ENCODE measurements around the gene OR10A2.
"Not testable (repeated sequence)": the region's sequence is repeated elsewhere in the genome, so short reads cannot be mapped to it uniquely, and the experiment has no call there.

The OR10A2 gene

DNA sequence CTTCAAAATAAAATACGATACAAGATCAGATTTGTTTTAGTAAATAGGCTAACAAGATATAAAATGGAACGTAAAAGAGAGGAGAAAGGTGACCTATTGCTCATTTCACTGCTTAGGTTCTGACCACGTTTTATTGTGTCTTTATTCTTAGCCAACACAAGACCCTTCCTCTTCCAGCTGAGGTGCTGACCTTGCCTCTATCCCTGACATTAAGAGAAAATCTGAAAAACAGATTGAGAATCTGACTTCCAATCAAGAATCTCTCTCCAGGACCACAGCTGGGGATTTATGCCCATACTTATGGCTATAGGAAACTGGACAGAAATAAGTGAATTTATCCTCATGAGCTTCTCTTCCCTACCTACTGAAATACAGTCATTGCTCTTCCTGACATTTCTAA lies 17.5 kb upstream of the OR10A2 start, which contains the start of gene OR10A5:
Gene OR10A5, plus strand, starts transcription at position 301 of the 400 bp plus-strand sequence. Its CDS starts 0 bp downstream, at position 301.
- no peak within 1 kb of the TSS for H3K27ac Mint-ChIP-seq
- H3K9me3 Mint-ChIP-seq, result peaks cover 17% of the 10 kb centered on the region
- H3K36me3 Mint-ChIP-seq (ENCODE audit: low read depth), result peaks cover 3% of the 10 kb centered on the region
- H3K27me3 Mint-ChIP-seq (ENCODE audit: low read depth, poor library complexity), result no peaks in the 10 kb centered on the region
- no peak for DNase-seq
- peaks cover 9% of the 10 kb centered on the region for H3K4me1 Mint-ChIP-seq
- H3K4me3 Mint-ChIP-seq, result no peak within 1 kb of the TSS
- TF ChIP-seq, protein P1, sequence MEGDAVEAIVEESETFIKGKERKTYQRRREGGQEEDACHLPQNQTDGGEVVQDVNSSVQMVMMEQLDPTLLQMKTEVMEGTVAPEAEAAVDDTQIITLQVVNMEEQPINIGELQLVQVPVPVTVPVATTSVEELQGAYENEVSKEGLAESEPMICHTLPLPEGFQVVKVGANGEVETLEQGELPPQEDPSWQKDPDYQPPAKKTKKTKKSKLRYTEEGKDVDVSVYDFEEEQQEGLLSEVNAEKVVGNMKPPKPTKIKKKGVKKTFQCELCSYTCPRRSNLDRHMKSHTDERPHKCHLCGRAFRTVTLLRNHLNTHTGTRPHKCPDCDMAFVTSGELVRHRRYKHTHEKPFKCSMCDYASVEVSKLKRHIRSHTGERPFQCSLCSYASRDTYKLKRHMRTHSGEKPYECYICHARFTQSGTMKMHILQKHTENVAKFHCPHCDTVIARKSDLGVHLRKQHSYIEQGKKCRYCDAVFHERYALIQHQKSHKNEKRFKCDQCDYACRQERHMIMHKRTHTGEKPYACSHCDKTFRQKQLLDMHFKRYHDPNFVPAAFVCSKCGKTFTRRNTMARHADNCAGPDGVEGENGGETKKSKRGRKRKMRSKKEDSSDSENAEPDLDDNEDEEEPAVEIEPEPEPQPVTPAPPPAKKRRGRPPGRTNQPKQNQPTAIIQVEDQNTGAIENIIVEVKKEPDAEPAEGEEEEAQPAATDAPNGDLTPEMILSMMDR (IDR thresholded peaks at IDR 0.05), result no peak

DNA sequence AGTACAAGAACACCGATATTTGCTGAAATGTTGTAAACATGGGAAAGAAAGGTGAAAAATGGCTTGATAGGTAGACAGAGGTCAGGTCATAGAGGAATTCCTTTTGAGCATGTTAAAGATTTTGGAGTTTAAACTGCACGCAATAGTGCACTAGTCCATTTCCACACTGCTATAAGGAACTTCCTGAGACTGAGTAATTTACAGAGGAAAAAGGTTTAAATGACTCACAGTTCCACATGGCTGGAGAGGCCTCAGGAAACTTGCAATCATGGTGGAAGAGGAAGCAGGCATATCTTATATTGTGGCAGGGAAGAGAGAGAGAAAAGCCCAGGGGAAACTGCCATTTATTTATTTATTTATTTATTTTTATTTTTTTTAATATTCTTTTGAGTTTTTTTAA lies 12.3 kb upstream of the OR10A2 start:
- TF ChIP-seq, protein P1 (IDR thresholded peaks at IDR 0.05), result no peak
- Mint-ChIP-seq H3K36me3 (ENCODE audit: low read depth) (peaks cover 17% of the 10 kb centered on the region), H3K4me3 (no peak overlapping the region), H3K4me1 (no peaks in the 10 kb centered on the region), H3K27me3 (ENCODE audit: low read depth, poor library complexity) (no peaks in the 10 kb centered on the region), H3K9me3 (peaks cover 38% of the 10 kb centered on the region), H3K27ac (no peak overlapping the region)
- DNase-seq, result no peak

DNA sequence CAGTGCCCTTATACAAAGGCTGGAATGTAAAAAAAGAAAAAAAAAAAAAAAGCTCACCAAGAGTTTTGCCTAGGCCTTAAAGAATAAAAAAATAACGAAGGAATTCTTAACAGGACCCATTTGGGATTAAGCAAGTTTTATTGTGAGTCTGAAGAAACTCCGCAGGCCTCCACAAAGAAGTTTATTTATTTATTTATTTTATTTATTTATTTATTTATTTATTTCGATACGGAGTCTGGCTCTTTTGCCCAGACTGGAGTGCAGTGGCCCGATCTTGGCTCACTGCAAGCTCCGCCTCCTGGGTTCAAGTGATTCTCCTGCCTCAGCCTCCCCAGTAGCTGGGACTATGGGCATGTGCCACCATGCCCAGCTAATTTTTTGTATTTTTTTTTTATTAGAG lies 8.1 kb upstream of the OR10A2 start:
- not testable (repeated sequence) for H3K27me3 Mint-ChIP-seq (ENCODE audit: low read depth, poor library complexity); H3K4me1 Mint-ChIP-seq; H3K27ac Mint-ChIP-seq; H3K4me3 Mint-ChIP-seq; DNase-seq
- H3K9me3 Mint-ChIP-seq, result peaks cover 34% of the 10 kb centered on the region
- peaks cover 17% of the 10 kb centered on the region for H3K36me3 Mint-ChIP-seq (ENCODE audit: low read depth)

DNA sequence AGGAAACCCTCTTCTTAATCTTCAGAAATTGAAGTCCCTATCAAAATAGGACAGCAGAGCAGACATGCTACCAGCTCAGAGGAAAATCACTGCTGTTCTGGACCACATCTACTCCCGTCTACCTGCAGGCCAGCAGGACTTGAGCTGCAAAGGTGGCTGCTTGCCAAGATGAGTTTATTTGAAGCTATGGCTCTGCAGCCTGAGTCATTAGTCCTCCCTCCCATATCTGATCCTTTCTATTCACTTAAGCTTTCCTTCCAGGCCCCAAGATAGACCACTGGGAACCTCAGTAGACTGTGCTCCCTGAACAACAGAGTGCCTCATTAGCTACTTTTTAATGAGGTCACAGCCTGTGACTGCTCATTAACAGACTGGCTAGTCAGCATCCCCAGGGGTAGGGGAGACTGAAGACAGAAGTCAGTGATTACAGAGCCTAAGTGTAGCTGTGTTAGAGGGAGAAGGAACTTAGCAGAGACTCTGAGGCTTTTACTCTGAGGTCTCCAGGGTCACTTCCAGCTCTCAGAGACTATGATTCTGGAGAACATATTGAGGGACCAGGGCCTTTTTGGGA lies 6.8 kb upstream of the OR10A2 start:
- no peak overlapping the region for H3K27ac Mint-ChIP-seq
- peaks cover 31% of the 10 kb centered on the region for H3K9me3 Mint-ChIP-seq
- no peak for DNase-seq
- no peak overlapping the region for H3K4me3 Mint-ChIP-seq
- H3K36me3 Mint-ChIP-seq (ENCODE audit: low read depth), result peaks cover 10% of the 10 kb centered on the region
- H3K4me1 Mint-ChIP-seq, result no peaks in the 10 kb centered on the region
- TF ChIP-seq, protein P1 (IDR thresholded peaks at IDR 0.05), result no peak
- no peaks in the 10 kb centered on the region for H3K27me3 Mint-ChIP-seq (ENCODE audit: low read depth, poor library complexity)

DNA sequence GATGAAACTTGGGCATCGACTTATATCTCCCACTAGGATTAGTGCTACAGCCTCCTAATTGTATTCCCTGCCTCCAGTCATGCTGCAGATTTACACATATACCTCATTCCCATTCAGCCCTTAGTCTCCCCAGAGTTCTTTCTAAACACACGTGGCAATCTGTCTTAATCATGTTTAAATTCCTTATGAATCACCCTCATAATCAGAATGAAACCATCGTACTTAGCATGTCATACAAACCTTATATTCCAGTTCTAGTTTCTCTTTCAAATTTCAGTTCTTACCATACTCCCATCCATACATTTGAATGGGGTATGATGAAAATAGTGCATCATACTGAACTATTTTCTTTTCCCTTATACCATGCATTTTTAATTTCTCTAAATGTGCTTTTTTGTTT lies 6.0 kb upstream of the OR10A2 start:
- TF ChIP-seq, protein P1 (IDR thresholded peaks at IDR 0.05), result no peak
- no peak overlapping the region for H3K4me3 Mint-ChIP-seq
- no peak overlapping the region for H3K27ac Mint-ChIP-seq
- no peaks in the 10 kb centered on the region for H3K27me3 Mint-ChIP-seq (ENCODE audit: low read depth, poor library complexity)
- H3K9me3 Mint-ChIP-seq, result peaks cover 27% of the 10 kb centered on the region
- peaks cover 5% of the 10 kb centered on the region for H3K36me3 Mint-ChIP-seq (ENCODE audit: low read depth)
- no peaks in the 10 kb centered on the region for H3K4me1 Mint-ChIP-seq
- no peak for DNase-seq

DNA sequence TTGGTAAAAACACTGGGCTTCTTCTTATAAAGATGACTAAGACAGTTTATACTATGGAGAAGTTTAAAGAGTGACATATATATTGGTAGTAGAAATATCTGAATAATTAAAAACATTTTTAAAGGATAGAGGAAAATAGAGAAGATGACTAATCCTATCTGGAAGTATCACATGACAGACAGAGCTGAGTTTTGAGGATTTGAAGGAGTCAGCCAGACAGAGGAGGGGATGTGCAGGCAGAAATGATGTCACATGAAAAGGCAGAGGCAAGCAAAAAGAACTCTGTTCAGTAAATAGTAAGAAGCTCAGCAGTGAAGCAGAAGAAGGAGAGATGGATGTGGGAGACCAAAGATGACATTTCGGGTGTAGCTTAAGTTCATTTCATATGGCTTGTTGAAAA lies 1.6 kb downstream of the OR10A2 start:
- no peak overlapping the region for H3K27ac Mint-ChIP-seq
- H3K36me3 Mint-ChIP-seq (ENCODE audit: low read depth), result no peaks in the 10 kb centered on the region
- H3K9me3 Mint-ChIP-seq, result peaks cover 10% of the 10 kb centered on the region
- no peaks in the 10 kb centered on the region for H3K27me3 Mint-ChIP-seq (ENCODE audit: low read depth, poor library complexity)
- no peak overlapping the region for H3K4me3 Mint-ChIP-seq
- DNase-seq, result no peak
- TF ChIP-seq, protein P1 (IDR thresholded peaks at IDR 0.05), result no peak
- H3K4me1 Mint-ChIP-seq, result no peaks in the 10 kb centered on the region
